PC-9 (cell line): Measurements from ENCODE around the gene ZDHHC7. TPM values are rescaled to one million over a fixed set of nuclear protein-coding genes. Genes with fewer than 3 reads are reported as not detected.

Experiments used
- BruUV-seq: library from RNA; stranded (reverse); fragments of 400-500 nt; replicated peaks from 2 replicates; lab custom pipeline; 2021; lab: Mats Ljungman, UMichigan
- CTCF ChIA-PET: fragments of 300-600 bp; sonication (Branson Sonifier 250); formaldehyde crosslinking; loops from one replicate; lab custom pipeline; 2022; ENCODE audit warnings: antibody characterized with exemption; lab: Charles Lee
- POLR2A ChIA-PET: fragments of 300-600 bp; sonication (Branson Sonifier 250); formaldehyde crosslinking; loops from one replicate; lab custom pipeline; 2022; ENCODE audit warnings: antibody characterized with exemption; ENCODE audit not compliant: unreplicated experiment; lab: Charles Lee
- DNase-seq, 2 experiments: peaks; one replicate each; pipeline versions ENCODE4 v3.0.0 to v3.0.0-alpha.2; 2015 to 2022; ENCODE audit warnings: mixed read lengths in 1 of 2
- H2AFZ ChIP-seq: fragments of 200-600 bp; sonication (generic); 2 replicates; pipeline ENCODE4 v1.8.1; 2017; ENCODE audit warnings: antibody characterized with exemption
- H3F3A ChIP-seq: fragments of 200-600 bp; sonication (generic); 2 replicates; pipeline ENCODE4 v1.8.1; 2017; ENCODE audit warnings: antibody characterized with exemption, mild to moderate bottlenecking, low read depth; ENCODE audit not compliant: insufficient read depth
- H3K27ac ChIP-seq: fragments of 200-600 bp; sonication (generic); 2 replicates; pipeline ENCODE4 v1.6.1; 2016; ENCODE audit warnings: mixed run types
- H3K27me3 ChIP-seq: fragments of 200-600 bp; sonication (generic); 2 replicates; pipeline ENCODE4 v1.6.1; 2016; ENCODE audit warnings: low read depth, mixed run types; ENCODE audit not compliant: insufficient read depth
- H3K36me3 ChIP-seq: fragments of 200-600 bp; sonication (generic); 2 replicates; pipeline ENCODE4 v1.6.1; 2016; ENCODE audit warnings: low read depth, mixed run types
- H3K4me1 ChIP-seq: fragments of 200-600 bp; sonication (generic); replicated peaks from 2 replicates; pipeline ENCODE4 v1.6.1; 2016; ENCODE audit warnings: mixed run types; ENCODE audit not compliant: insufficient read depth
- H3K4me2 ChIP-seq: fragments of 200-600 bp; sonication (generic); 2 replicates; pipeline ENCODE4 v1.6.1; 2017; ENCODE audit warnings: mixed run types
- H3K4me3 ChIP-seq: fragments of 200-600 bp; sonication (generic); 2 replicates; pipeline ENCODE4 v1.6.1; 2016; ENCODE audit warnings: mixed run types
- H3K79me2 ChIP-seq: fragments of 200-600 bp; sonication (generic); 2 replicates; pipeline ENCODE4 v1.6.1; 2017; ENCODE audit warnings: low read depth, mixed run types
- H3K9me2 ChIP-seq: fragments of 200-600 bp; sonication (generic); 2 replicates; pipeline ENCODE4 v1.8.1; 2017; ENCODE audit warnings: mild to moderate bottlenecking; ENCODE audit not compliant: insufficient read depth
- H3K9me3 ChIP-seq: fragments of 200-600 bp; sonication (generic); 2 replicates; pipeline ENCODE4 v1.8.1; 2016; ENCODE audit warnings: low read depth; ENCODE audit not compliant: insufficient read depth
- H4K20me1 ChIP-seq: fragments of 200-600 bp; sonication (generic); 2 replicates; pipeline ENCODE4 v1.8.1; 2017; ENCODE audit not compliant: insufficient read depth
- CTCF ChIP-seq: fragments of 200-600 bp; sonication (generic); conservative IDR thresholded peaks from 2 replicates; pipeline ENCODE4 v1.6.1; 2017; ENCODE audit warnings: mixed run types, antibody characterized with exemption, mild to moderate bottlenecking, moderate library complexity
- EZH2 ChIP-seq: fragments of 200-600 bp; sonication (generic); IDR thresholded peaks from 2 replicates; pipeline ENCODE4 v1.8.0; 2017; ENCODE audit warnings: antibody characterized with exemption, low read depth
- intact Hi-C: fragments of 100-400 bp; cut with micrococcal nuclease; formaldehyde crosslinking; loops from one replicate; pipeline ENCODE4 v1.10.0; 2022; ENCODE audit not compliant: unreplicated experiment
- total RNA-seq: library from RNA; stranded (reverse); gene quantifications from 2 replicates; pipeline ENCODE4 v1.2.3, GENCODE V29; 2021

ZDHHC7 gene
- total RNA-seq, 1 experiment from 2014 or later: 79.3 TPM

GRCh38 chr16:85049706-85050305, 38.5 kb upstream of the ZDHHC7 start:
- DNase-seq: no peak
- Histone ChIP-seq H3K27me3 (no peaks in the 10 kb centered on the region), H3K79me2 (no peaks in the 10 kb centered on the region), H3K4me1 (peaks cover 5% of the 10 kb centered on the region), H3K4me2 (no peak overlapping the region), H3K4me3 (no peak overlapping the region), H3K9me3 (no peaks in the 10 kb centered on the region), H3K27ac (no peak overlapping the region), H3F3A (peaks cover under 1% of the 10 kb centered on the region; the same call in 1 of the 2 replicates), H4K20me1 (no peaks in the 10 kb centered on the region), H3K36me3 (no peaks in the 10 kb centered on the region), H3K9me2 (no peaks in the 10 kb centered on the region), H2AFZ (no peak overlapping the region)
- BruUV-seq: no TSS peak
- intact Hi-C loops: no loop called here
- TF ChIP-seq CTCF (no peak), EZH2 (no peak)
- POLR2A ChIA-PET: no interaction called here
- CTCF ChIA-PET: no interaction called here

- H3K4me3 ChIP-seq: no peak overlapping the region
- POLR2A ChIA-PET: no interaction called here
- H3K79me2 ChIP-seq: no peaks in the 10 kb centered on the region
- no peak overlapping the region for H2AFZ ChIP-seq
- no peaks in the 10 kb centered on the region for H4K20me1 ChIP-seq
- H3K27ac ChIP-seq: no peak overlapping the region
- H3K9me3 ChIP-seq: no peaks in the 10 kb centered on the region
- no peaks in the 10 kb centered on the region for H3K36me3 ChIP-seq
- CTCF ChIA-PET: interaction anchor here (0.6 kb wide), 2 partner anchors 29 to 59 kb away, joined by 5 to 6 read pairs; no protein-coding TSS in a partner anchor
- H3K27me3 ChIP-seq: no peaks in the 10 kb centered on the region
- intact Hi-C loops: no loop called here
- no peaks in the 10 kb centered on the region for H3F3A ChIP-seq
- H3K4me2 ChIP-seq: no peak overlapping the region
- no TSS peak for BruUV-seq
- no peaks in the 10 kb centered on the region for H3K4me1 ChIP-seq
- H3K9me2 ChIP-seq: no peaks in the 10 kb centered on the region
- no peak for DNase-seq
- no peak for TF ChIP-seq EZH2
- no peak for TF ChIP-seq CTCF
Measured at GRCh38 chr16:85048921-85049562, 37.7 kb upstream of the ZDHHC7 start.

GRCh38 chr16:85047867-85048455, 36.6 kb upstream of the ZDHHC7 start:
- H3K27me3 ChIP-seq: no peaks in the 10 kb centered on the region
- H3K9me3 ChIP-seq: no peaks in the 10 kb centered on the region
- DNase-seq: no peak
- intact Hi-C loops: no loop called here
- no peaks in the 10 kb centered on the region for H3K9me2 ChIP-seq
- no peaks in the 10 kb centered on the region for H3K4me1 ChIP-seq
- no peaks in the 10 kb centered on the region for H4K20me1 ChIP-seq
- no peak overlapping the region for H3K27ac ChIP-seq
- TF ChIP-seq CTCF: no peak
- no peaks in the 10 kb centered on the region for H3K36me3 ChIP-seq
- H3K4me3 ChIP-seq: no peak overlapping the region
- no peak overlapping the region for H2AFZ ChIP-seq
- H3F3A ChIP-seq: no peaks in the 10 kb centered on the region
- no TSS peak for BruUV-seq
- CTCF ChIA-PET: interaction anchor here (0.6 kb wide), 1 partner anchor 28 kb away, joined by 6 read pairs; no protein-coding TSS in a partner anchor
- no peak overlapping the region for H3K4me2 ChIP-seq
- no peaks in the 10 kb centered on the region for H3K79me2 ChIP-seq
- POLR2A ChIA-PET: interaction anchor here (0.5 kb wide), 1 partner anchor 241 kb away, joined by 3 read pairs; no protein-coding TSS in a partner anchor
